ENCODE results near the gene FNDC8. TPM values are rescaled to one million over a fixed set of nuclear protein-coding genes. Genes with fewer than 3 reads are reported as not detected.
"Not testable (repeated sequence)": the region's sequence is repeated elsewhere in the genome, so short reads cannot be mapped to it uniquely, and the experiment has no call there.

Gene FNDC8
- total RNA-seq, 4 donors from 2014 or later = not detected

DNA sequence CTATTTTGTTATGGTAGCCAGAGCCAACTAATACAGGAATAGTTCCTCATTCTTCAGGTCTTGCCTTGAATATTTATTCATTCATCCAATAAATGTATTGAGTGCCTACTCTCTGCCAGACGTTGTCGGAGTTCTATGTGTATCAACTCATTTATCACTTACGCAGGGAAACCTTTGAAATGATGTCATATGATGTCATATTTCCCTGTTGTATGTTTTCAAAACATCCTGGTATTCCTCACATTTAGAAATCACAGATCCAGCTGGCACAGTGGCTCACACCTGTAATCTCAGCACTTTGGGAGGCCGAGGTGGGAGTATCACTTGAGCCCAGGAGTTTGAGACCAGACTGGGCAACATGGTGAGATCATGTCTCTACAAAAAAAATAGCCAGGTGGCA is 23.4 kb downstream of the FNDC8 start:
- intact Hi-C loops (cut with DNase I; ENCODE audit: low total_unique reads) = no loop called here
- TF ChIP-seq, protein P1, sequence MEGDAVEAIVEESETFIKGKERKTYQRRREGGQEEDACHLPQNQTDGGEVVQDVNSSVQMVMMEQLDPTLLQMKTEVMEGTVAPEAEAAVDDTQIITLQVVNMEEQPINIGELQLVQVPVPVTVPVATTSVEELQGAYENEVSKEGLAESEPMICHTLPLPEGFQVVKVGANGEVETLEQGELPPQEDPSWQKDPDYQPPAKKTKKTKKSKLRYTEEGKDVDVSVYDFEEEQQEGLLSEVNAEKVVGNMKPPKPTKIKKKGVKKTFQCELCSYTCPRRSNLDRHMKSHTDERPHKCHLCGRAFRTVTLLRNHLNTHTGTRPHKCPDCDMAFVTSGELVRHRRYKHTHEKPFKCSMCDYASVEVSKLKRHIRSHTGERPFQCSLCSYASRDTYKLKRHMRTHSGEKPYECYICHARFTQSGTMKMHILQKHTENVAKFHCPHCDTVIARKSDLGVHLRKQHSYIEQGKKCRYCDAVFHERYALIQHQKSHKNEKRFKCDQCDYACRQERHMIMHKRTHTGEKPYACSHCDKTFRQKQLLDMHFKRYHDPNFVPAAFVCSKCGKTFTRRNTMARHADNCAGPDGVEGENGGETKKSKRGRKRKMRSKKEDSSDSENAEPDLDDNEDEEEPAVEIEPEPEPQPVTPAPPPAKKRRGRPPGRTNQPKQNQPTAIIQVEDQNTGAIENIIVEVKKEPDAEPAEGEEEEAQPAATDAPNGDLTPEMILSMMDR (IDR thresholded peaks at IDR 0.05) = no peak
- no peak for TF ChIP-seq POLR2A (IDR thresholded peaks at IDR 0.05)
- no peak for DNase-seq
- no peaks in the 10 kb centered on the region for H3K4me1 ChIP-seq
- no peaks in the 10 kb centered on the region for H3K36me3 ChIP-seq
- no peaks in the 10 kb centered on the region for H3K27me3 ChIP-seq
- H3K4me3 ChIP-seq = no peak overlapping the region
- no peaks in the 10 kb centered on the region for H3K9me3 ChIP-seq
- no peak overlapping the region for H3K27ac ChIP-seq

DNA sequence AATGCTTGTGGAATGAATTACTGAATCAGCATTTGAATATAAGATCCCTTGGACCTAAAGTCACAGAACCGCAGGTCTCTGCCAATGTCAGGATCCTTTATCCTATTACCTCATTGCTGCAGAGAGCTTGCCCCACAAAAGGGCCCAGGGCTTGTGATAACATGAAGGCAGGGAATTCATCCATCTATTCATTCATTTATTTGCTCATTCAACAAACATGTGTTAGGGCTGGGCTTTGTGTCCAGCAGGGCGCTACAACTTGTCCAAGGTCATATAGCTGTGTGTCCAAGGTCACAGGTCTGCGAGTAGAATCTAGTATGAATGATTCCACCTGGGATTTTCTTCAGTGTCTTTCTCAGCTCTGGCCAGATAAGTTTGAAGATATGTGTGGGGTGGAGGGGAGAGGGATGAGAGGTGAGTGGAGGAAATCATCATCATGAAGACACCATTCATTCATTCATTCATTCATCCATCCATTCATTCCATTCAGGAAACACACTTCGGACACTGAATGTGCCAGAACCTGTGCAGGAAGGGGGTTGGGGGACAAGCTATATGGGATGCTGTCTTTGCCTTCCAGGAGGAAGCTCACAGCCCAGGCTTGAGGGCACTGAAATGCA is 24.9 kb downstream of the FNDC8 start:
- TF ChIP-seq, protein P1 (IDR thresholded peaks at IDR 0.05) = no peak
- no peak for TF ChIP-seq POLR2A (IDR thresholded peaks at IDR 0.05)
- Histone ChIP-seq H3K4me3 (no peak overlapping the region), H3K36me3 (no peaks in the 10 kb centered on the region), H3K27me3 (no peaks in the 10 kb centered on the region), H3K4me1 (no peaks in the 10 kb centered on the region), H3K27ac (no peak overlapping the region), H3K9me3 (no peaks in the 10 kb centered on the region)
- DNase-seq = no peak
- intact Hi-C loops (cut with DNase I; ENCODE audit: low total_unique reads) = no loop called here

- H3K36me3 ChIP-seq = no peaks in the 10 kb centered on the region
- H3K4me3 ChIP-seq = no peak within 1 kb of the TSS
- H3K27me3 ChIP-seq = no peaks in the 10 kb centered on the region
- TF ChIP-seq POLR2A (IDR thresholded peaks at IDR 0.05) = no peak
- TF ChIP-seq, protein P1 (IDR thresholded peaks at IDR 0.05) = no peak
- intact Hi-C loops (cut with DNase I; ENCODE audit: low total_unique reads) = no loop called here
- no peaks in the 10 kb centered on the region for H3K4me1 ChIP-seq
- no peak within 1 kb of the TSS for H3K27ac ChIP-seq
- no peaks in the 10 kb centered on the region for H3K9me3 ChIP-seq
- DNase-seq = no peak
These were observed 26.0 kb downstream of the FNDC8 start, which contains the start of gene UNC45B for GRCh38 chr17:35147375-35147905. UNC45B (plus strand) TSS chr17:35147817; CDS start chr17:35148264, 447 bp downstream.

DNA sequence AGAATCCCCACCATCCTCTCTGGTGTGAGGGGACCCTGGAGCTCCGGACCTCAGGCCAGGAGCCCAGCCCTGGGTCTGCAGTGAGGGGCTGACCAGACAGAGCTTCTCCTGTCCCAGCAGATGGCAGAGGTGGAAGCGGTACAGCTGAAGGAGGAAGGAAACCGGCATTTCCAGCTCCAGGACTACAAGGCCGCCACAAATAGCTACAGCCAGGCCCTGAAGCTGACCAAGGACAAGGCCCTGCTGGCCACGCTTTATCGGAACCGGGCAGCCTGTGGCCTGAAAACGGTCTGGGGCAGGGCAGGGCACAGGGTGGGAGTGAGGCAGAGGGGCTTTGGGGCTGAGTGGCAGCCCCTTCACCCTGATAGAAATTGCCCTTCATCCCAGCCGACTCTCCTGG is 26.7 kb downstream of the FNDC8 start:
- H3K36me3 ChIP-seq = no peaks in the 10 kb centered on the region
- intact Hi-C loops (cut with DNase I; ENCODE audit: low total_unique reads) = no loop called here
- H3K4me3 ChIP-seq = no peak overlapping the region
- no peak for DNase-seq
- H3K4me1 ChIP-seq = no peaks in the 10 kb centered on the region
- H3K9me3 ChIP-seq = no peaks in the 10 kb centered on the region
- TF ChIP-seq, protein P1 (IDR thresholded peaks at IDR 0.05) = no peak
- TF ChIP-seq POLR2A (IDR thresholded peaks at IDR 0.05) = no peak
- no peak overlapping the region for H3K27ac ChIP-seq
- H3K27me3 ChIP-seq = no peaks in the 10 kb centered on the region

GRCh38 chr17:35149941-35150340 is 28.5 kb downstream of the FNDC8 start:
- DNase-seq = no peak
- H3K36me3 ChIP-seq = no peaks in the 10 kb centered on the region
- H3K27me3 ChIP-seq = no peaks in the 10 kb centered on the region
- no peak overlapping the region for H3K27ac ChIP-seq
- H3K9me3 ChIP-seq = no peaks in the 10 kb centered on the region
- H3K4me1 ChIP-seq = no peaks in the 10 kb centered on the region
- intact Hi-C loops (cut with DNase I; ENCODE audit: low total_unique reads) = no loop called here
- TF ChIP-seq, protein P1 (IDR thresholded peaks at IDR 0.05) = no peak
- no peak overlapping the region for H3K4me3 ChIP-seq

DNA sequence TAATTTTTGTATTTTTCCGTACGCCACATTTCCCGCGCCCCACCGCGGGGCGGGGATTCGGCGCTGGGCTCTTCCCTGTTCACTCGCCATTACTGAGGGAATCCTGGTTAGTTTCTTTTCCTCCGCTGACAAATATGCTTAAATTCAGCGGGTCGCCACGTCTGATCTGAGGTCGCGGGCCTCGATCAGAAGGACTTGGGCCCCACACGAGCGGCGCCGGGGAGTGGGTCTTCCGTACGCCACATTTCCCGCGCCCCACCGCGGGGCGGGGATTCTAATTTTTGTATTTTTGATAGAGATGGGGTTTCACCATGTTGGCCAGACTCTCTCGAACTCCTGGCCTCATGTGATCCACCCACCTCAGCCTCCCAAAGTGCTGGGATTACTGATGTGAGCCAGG is 29.7 kb downstream of the FNDC8 start:
- H3K4me1 ChIP-seq; H3K9me3 ChIP-seq; H3K4me3 ChIP-seq; H3K36me3 ChIP-seq; DNase-seq; H3K27me3 ChIP-seq; intact Hi-C loops (cut with DNase I; ENCODE audit: low total_unique reads); H3K27ac ChIP-seq: not testable (repeated sequence)

All from uterus (tissue), 4 donors.